Kidney (tissue), 14 donors: Measurements from ENCODE around the gene ARHGAP26. TPM values are rescaled to one million over a fixed set of nuclear protein-coding genes. Genes with fewer than 3 reads are reported as not detected.

ENCODE experiments used
- DNase-seq, 5 donors: peaks; one replicate each; pipeline ENCODE4 v3.0.0-alpha.2; 2013 to 2020
- FAIRE-seq: peaks from 2 replicates; lab custom pipeline; 2012; peaks lifted over from hg19 to GRCh38; lab: Jason Lieb, UNC
- H3K27ac ChIP-seq, 2 donors: one replicate each; pipeline ENCODE4 v1.7.0; 2013; ENCODE audit warnings: low read depth in 2 of 2, low read length in 2 of 2, inconsistent platforms in 1 of 2
- H3K27me3 ChIP-seq: one replicate; pipeline ENCODE4 v1.7.1; 2013; ENCODE audit warnings: low read length, inconsistent platforms; ENCODE audit not compliant: control insufficient read depth, insufficient read depth
- H3K36me3 ChIP-seq, 3 donors: one replicate each; pipeline versions ENCODE4 v1.7.0 to v1.7.1; 2013; ENCODE audit warnings: low read length in 3 of 3, control low read depth in 1 of 3, inconsistent platforms in 1 of 3; ENCODE audit not compliant: insufficient read depth in 3 of 3, control insufficient read depth in 2 of 3
- H3K4me1 ChIP-seq, 3 donors: one replicate each; pipeline versions ENCODE4 v1.7.0 to v1.7.1; 2013; ENCODE audit warnings: low read length in 3 of 3, inconsistent platforms in 1 of 3, low read depth in 1 of 3; ENCODE audit not compliant: control insufficient read depth in 2 of 3, insufficient read depth in 2 of 3
- H3K4me3 ChIP-seq, 3 donors: one replicate each; pipeline versions ENCODE4 v1.7.0 to v1.8.1; 2013; ENCODE audit warnings: low read length in 3 of 3, control low read depth in 1 of 3, inconsistent platforms in 1 of 3
- H3K9ac ChIP-seq, 3 donors: one replicate each; pipeline versions ENCODE4 v1.7.0 to v1.7.1; 2013; ENCODE audit warnings: low read length in 3 of 3, control low read depth in 1 of 3, inconsistent platforms in 1 of 3
- H3K9me3 ChIP-seq, 3 donors: one replicate each; pipeline versions ENCODE4 v1.7.0 to v1.7.1; 2013; ENCODE audit warnings: low read length in 3 of 3, control low read depth in 1 of 3, inconsistent platforms in 1 of 3; ENCODE audit not compliant: control insufficient read depth in 2 of 3, insufficient read depth in 1 of 3
- intact Hi-C: fragments of 100-400 bp; cut with DNase I; formaldehyde crosslinking; loops from one replicate; pipeline ENCODE4 v1.11.1; 2022
- polyA plus RNA-seq: library from polyadenylated mRNA; stranded (reverse); fragments of 350-450 nt; fragmentation: Illumina TruSeq; extraction: RNeasy Lipid Tissue Mini Kit (QIAGEN cat#74804); gene quantifications from one replicate; pipeline ENCODE4 v1.2.3, GENCODE V29; 2014; ENCODE audit warnings: low read depth, low replicate concordance; ENCODE audit not compliant: insufficient read depth
- total RNA-seq: library from RNA; stranded (reverse); fragmentation: NEBNext Ultra II Directional; extraction: Animal tissue kit (Norgen Biotek cat#: 25700); gene quantifications from one replicate; pipeline ENCODE4 v1.2.1, GENCODE V29; 2021
- TF ChIP-seq, protein P1 (sequence below): IDR thresholded peaks from 3 replicates; pipeline ENCODE4 v1.5.1; 2012; ENCODE audit warnings: mild to moderate bottlenecking, moderate library complexity, borderline replicate concordance; ENCODE audit not compliant: insufficient read depth; ENCODE audit errors: extremely low read depth
- donor health status: control.
- donor health status: control.
- donor health status: control.
- donor health status: control.
- donor health status: control.
- donor health status: DM: yes; HTN: yes; CAD: no.
- donor health status: Normal renal cell carcinoma (clear cell type).

The ARHGAP26 gene
- total and polyA plus RNA-seq, 2 donors from 2014 or later: 2.5 to 85.7 TPM

DNA sequence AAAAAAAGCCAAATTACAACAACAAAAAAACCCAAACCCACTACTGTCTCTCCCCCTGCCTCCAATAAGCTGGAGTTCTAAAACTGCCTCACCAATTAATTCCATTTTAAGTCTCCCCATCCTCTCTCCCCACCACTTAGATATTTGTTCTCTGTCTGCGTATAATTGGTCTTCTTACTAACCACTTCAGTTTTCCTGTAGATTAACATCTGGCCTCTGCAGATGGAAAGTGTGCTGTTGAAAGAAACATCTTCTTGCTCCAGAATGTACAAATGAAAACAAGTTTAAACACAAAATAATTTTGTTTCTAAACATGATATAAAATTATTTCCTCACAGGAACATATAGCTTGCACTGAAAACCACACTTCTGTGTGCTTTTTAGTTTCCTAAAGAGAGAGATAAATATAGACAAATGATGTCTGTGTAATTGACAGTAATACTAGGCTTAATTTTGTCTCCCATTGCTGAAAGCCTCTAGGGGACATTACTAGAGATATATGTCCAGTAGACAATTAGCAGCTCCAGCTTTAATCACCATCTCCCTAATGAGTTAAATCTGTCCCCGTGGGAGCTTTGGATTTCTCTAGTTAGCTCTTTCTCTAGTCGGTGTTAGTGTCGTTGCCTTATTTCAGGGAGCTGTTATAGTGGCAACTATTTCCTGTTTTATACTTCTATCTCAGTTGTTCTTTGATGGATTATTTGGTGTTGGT lies 164.0 kb downstream of the ARHGAP26 start:
- H3K4me3 ChIP-seq: no peak overlapping the region
- H3K9ac ChIP-seq: no peak overlapping the region
- H3K4me1 ChIP-seq: no peaks in the 10 kb centered on the region
- no peaks in the 10 kb centered on the region for H3K27me3 ChIP-seq
- FAIRE-seq: no peak
- TF ChIP-seq, protein P1, sequence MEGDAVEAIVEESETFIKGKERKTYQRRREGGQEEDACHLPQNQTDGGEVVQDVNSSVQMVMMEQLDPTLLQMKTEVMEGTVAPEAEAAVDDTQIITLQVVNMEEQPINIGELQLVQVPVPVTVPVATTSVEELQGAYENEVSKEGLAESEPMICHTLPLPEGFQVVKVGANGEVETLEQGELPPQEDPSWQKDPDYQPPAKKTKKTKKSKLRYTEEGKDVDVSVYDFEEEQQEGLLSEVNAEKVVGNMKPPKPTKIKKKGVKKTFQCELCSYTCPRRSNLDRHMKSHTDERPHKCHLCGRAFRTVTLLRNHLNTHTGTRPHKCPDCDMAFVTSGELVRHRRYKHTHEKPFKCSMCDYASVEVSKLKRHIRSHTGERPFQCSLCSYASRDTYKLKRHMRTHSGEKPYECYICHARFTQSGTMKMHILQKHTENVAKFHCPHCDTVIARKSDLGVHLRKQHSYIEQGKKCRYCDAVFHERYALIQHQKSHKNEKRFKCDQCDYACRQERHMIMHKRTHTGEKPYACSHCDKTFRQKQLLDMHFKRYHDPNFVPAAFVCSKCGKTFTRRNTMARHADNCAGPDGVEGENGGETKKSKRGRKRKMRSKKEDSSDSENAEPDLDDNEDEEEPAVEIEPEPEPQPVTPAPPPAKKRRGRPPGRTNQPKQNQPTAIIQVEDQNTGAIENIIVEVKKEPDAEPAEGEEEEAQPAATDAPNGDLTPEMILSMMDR: no peak
- no peak for DNase-seq
- H3K27ac ChIP-seq: no peak overlapping the region
- H3K36me3 ChIP-seq: no peaks in the 10 kb centered on the region
- intact Hi-C loops: no loop called here
- H3K9me3 ChIP-seq: no peaks in the 10 kb centered on the region

GRCh38 chr5:142935014-142935413 lies 164.8 kb downstream of the ARHGAP26 start:
- intact Hi-C loops: no loop called here
- TF ChIP-seq, protein P1: no peak
- H3K9me3 ChIP-seq: no peaks in the 10 kb centered on the region
- no peaks in the 10 kb centered on the region for H3K36me3 ChIP-seq
- FAIRE-seq (no peak), DNase-seq (no peak)
- no peak overlapping the region for H3K4me3 ChIP-seq
- H3K9ac ChIP-seq: no peak overlapping the region
- no peak overlapping the region for H3K27ac ChIP-seq
- no peaks in the 10 kb centered on the region for H3K27me3 ChIP-seq
- no peaks in the 10 kb centered on the region for H3K4me1 ChIP-seq

GRCh38 chr5:142937374-142937773 lies 167.2 kb downstream of the ARHGAP26 start:
- no peak overlapping the region for H3K9ac ChIP-seq
- no peak for FAIRE-seq

More at GRCh38 chr5:142937374-142937773, 167.2 kb downstream of the ARHGAP26 start:
- Histone ChIP-seq H3K9me3 (no peaks in the 10 kb centered on the region), H3K27ac (no peak overlapping the region), H3K4me3 (no peak overlapping the region), H3K4me1 (no peaks in the 10 kb centered on the region), H3K36me3 (no peaks in the 10 kb centered on the region), H3K27me3 (no peaks in the 10 kb centered on the region)
- intact Hi-C loops: no loop called here
- TF ChIP-seq, protein P1: no peak
- DNase-seq: no peak
